ENCODE data around the gene CTIF. TPM values are rescaled to one million over a fixed set of nuclear protein-coding genes. Genes with fewer than 3 reads are reported as not detected.

The CTIF gene
- total RNA-seq, 2 donors from 2014 or later = 4.6 to 4.7 TPM

GRCh38 chr18:48754993-48755473 is 216.2 kb downstream of the CTIF start:
- H3K9me3 Mint-ChIP-seq = no peaks in the 10 kb centered on the region

DNA sequence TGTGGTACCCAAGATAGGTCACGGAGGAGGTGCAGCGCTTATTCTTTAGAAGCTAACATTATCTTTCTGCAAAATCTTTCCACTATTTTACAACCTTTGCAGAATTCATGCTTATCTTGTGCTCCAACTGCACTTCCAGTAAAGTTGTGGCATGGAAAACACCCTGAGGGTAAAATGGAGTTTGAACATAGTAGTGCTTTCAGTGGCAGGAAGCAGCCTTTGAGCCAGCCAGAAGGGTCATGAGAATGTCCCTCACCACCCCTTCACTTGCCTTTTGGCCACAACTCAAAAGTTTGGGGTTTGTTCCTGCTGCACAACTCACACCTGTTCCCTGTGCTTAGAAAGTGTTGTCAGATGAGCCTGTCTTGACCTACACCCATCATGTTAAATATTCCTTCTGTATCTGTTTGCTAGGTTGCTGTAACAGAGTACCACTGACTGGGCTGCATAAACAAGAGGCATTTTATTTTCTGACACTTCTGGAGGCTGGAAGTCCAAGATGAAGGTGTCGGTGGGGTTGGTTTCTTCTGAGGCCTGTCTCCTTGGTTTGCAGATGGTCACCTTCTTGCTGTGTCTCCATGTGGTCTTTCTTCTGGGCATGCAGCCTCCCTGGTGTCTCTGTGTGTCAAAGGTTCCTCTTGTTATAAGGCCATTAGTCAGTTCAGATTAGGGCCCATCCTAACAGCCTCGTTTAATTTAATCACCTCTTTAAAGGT is 217.8 kb downstream of the CTIF start:
- ATAC-seq (replicated peaks in 1 of 2) = no peak
- no peak for DNase-seq
- H3K4me1 Mint-ChIP-seq (ENCODE audit: low read depth) = no peaks in the 10 kb centered on the region
- no peaks in the 10 kb centered on the region for H3K27me3 Mint-ChIP-seq (ENCODE audit: low read depth)
- H3K9me3 Mint-ChIP-seq = no peaks in the 10 kb centered on the region
- no peak overlapping the region for H3K27ac Mint-ChIP-seq
- H3K4me3 Mint-ChIP-seq = no peak overlapping the region
- no peaks in the 10 kb centered on the region for H3K36me3 Mint-ChIP-seq (ENCODE audit: insufficient read depth in 2 of 2)

More at GRCh38 chr18:48754993-48755473, 216.2 kb downstream of the CTIF start:
- no peak for DNase-seq
- no peaks in the 10 kb centered on the region for H3K4me1 Mint-ChIP-seq (ENCODE audit: low read depth)
- ATAC-seq (replicated peaks in 1 of 2) = no peak
- no peak overlapping the region for H3K4me3 Mint-ChIP-seq
- no peaks in the 10 kb centered on the region for H3K36me3 Mint-ChIP-seq (ENCODE audit: insufficient read depth in 2 of 2)
- no peak overlapping the region for H3K27ac Mint-ChIP-seq
- H3K27me3 Mint-ChIP-seq (ENCODE audit: low read depth) = no peaks in the 10 kb centered on the region

DNA sequence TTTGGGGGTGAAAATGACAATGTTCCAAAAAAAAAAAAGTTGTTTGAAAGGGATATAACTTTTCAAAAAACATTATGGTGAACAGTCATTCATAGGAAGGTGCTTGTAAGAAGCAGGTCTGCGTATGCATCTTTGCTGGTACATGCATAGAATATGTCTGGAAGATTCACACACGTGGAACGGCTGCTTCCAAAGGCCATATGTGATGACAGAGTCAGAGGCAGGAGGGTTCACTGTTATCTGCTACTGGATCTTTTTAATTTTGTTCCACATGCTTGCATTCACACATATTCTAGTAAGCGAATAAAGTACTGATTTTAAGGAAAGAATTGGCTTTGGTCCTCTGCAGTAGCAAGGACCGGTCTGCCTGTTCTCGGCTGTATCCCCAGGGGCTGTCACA is 218.5 kb downstream of the CTIF start:
- ATAC-seq (replicated peaks in 1 of 2) = no peak
- H3K4me3 Mint-ChIP-seq = no peak overlapping the region
- no peak overlapping the region for H3K27ac Mint-ChIP-seq
- no peaks in the 10 kb centered on the region for H3K9me3 Mint-ChIP-seq
- H3K4me1 Mint-ChIP-seq (ENCODE audit: low read depth) = no peaks in the 10 kb centered on the region
- H3K27me3 Mint-ChIP-seq (ENCODE audit: low read depth) = no peaks in the 10 kb centered on the region
- H3K36me3 Mint-ChIP-seq (ENCODE audit: insufficient read depth in 2 of 2) = no peaks in the 10 kb centered on the region
- DNase-seq = no peak

GRCh38 chr18:48757906-48758305 is 219.1 kb downstream of the CTIF start:
- Mint-ChIP-seq H3K9me3 (no peaks in the 10 kb centered on the region), H3K27ac (no peak overlapping the region), H3K4me1 (ENCODE audit: low read depth) (no peaks in the 10 kb centered on the region), H3K4me3 (no peak overlapping the region), H3K36me3 (ENCODE audit: insufficient read depth in 2 of 2) (no peaks in the 10 kb centered on the region), H3K27me3 (ENCODE audit: low read depth) (no peaks in the 10 kb centered on the region)
- ATAC-seq (replicated peaks in 1 of 2) = no peak
- no peak for DNase-seq

DNA sequence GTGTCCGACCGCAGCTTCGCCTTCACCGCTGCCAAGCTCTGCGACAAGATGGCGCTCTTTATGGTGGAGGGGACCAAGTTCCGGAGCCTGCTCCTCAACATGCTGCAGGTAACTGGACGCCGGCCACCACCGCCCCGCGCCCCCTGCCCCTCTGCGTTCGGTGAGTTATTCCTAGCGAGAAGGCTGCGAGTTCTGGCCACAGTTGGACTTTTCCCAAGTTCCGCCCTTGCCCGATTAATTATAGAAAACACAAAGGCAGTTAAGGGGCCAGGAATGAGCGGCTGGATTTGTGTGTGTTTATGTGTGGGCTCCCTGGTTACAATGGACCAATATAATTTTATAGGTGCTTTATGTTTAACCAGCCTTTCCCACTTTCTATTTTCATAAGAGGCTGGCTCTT is 222.8 kb downstream of the CTIF start:
- Mint-ChIP-seq H3K27ac (no peak overlapping the region), H3K4me3 (no peak overlapping the region), H3K4me1 (ENCODE audit: low read depth) (no peaks in the 10 kb centered on the region), H3K9me3 (no peaks in the 10 kb centered on the region), H3K27me3 (ENCODE audit: low read depth) (no peaks in the 10 kb centered on the region), H3K36me3 (ENCODE audit: insufficient read depth in 2 of 2) (no peaks in the 10 kb centered on the region)
- DNase-seq (no peak), ATAC-seq (replicated peaks in 1 of 2) (no peak)

DNA sequence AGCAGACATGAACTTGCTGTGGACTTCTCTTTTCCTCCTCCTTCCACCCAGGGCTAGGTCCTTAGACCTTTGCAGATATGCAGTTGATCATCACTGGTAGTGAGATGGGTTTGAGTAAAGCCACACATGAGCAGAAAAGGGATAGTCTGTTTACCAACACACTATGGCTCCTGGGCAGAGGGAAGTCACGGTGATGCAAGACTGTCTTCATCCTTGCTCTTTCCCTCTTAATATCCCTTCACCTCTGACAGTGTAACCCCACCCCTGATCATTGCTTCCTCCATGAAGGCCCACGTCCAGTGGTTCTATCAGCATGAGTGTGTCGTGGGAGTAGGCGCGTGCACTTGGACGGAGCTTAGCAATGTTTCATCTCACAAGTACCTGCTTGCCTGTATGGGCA is 223.2 kb downstream of the CTIF start:
- ATAC-seq (replicated peaks in 1 of 2) = no peak
- H3K27me3 Mint-ChIP-seq (ENCODE audit: low read depth) = no peaks in the 10 kb centered on the region
- no peak overlapping the region for H3K27ac Mint-ChIP-seq
- no peak for DNase-seq
- no peaks in the 10 kb centered on the region for H3K36me3 Mint-ChIP-seq (ENCODE audit: insufficient read depth in 2 of 2)
- no peaks in the 10 kb centered on the region for H3K4me1 Mint-ChIP-seq (ENCODE audit: low read depth)
- H3K9me3 Mint-ChIP-seq = no peaks in the 10 kb centered on the region
- no peak overlapping the region for H3K4me3 Mint-ChIP-seq

DNA sequence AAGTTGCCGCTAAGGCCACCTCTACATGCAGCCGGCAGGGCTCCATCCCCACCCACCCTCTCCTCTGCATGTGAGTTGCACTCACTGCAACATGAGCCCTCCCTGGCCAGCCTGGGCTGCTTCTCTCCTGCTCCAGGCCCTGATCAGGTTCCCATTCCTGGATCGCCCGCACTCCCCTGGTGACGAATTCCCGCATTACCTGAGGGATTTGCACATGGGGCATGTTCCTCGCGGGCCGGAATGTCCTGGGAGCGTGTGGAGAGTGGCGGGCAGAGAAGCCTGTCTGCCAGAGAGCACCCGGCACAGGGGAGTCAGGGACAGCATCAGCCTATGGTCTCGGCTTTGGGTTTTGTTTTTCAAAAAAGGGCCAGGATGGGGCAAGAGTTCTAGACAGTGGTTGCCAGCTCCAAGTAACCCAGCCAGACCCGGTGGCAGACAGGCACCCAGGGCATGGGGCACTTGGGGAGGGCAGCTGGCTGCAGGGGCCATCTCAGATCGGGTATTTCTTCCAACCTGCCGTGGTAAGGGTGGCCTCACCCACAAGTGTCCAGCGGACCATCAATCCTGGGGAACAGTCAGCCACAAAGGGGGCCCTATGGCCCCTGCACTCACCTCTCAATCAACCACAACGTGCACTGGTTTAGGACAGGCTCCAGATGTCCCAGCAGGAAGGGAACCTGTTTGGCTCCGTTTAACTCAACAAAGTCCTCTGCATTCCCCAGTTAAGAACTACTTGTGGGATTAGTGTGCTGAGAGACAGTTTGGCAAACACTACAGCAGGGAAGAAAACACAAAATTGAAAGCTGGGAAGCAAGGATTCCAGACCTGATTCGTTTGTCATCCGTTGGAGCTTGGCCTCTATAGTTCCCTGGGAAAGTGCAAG is 224.2 kb downstream of the CTIF start:
- no peak overlapping the region for H3K4me3 Mint-ChIP-seq
- DNase-seq = no peak
- no peak overlapping the region for H3K27ac Mint-ChIP-seq
- no peaks in the 10 kb centered on the region for H3K36me3 Mint-ChIP-seq (ENCODE audit: insufficient read depth in 2 of 2)
- no peak for ATAC-seq (replicated peaks in 1 of 2)
- no peaks in the 10 kb centered on the region for H3K4me1 Mint-ChIP-seq (ENCODE audit: low read depth)
- H3K9me3 Mint-ChIP-seq = no peaks in the 10 kb centered on the region
- no peaks in the 10 kb centered on the region for H3K27me3 Mint-ChIP-seq (ENCODE audit: low read depth)

DNA sequence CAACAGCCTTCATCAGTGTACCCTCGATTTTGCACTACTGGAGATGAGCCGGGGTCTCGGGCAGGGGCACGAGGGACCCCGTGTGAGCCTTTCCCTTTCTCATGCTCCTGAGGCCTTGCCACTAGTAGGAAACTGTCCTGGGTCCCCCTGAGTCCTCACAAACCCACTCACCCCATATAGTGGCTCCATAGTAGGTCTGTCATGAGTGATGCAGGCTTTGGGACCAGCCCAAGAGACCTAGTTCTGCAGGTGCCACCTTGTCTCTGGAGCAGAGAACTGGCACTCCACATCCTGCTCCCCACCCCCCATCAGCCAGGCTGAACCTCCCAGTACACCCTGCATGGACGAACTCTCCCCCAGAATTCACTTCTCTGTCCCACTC is 224.9 kb downstream of the CTIF start:
- ATAC-seq (replicated peaks in 1 of 2) (no peak), DNase-seq (no peak)
- H3K36me3 Mint-ChIP-seq (ENCODE audit: insufficient read depth in 2 of 2) = no peaks in the 10 kb centered on the region
- no peaks in the 10 kb centered on the region for H3K9me3 Mint-ChIP-seq
- H3K27me3 Mint-ChIP-seq (ENCODE audit: low read depth) = no peaks in the 10 kb centered on the region
- H3K4me3 Mint-ChIP-seq = no peak overlapping the region
- no peaks in the 10 kb centered on the region for H3K4me1 Mint-ChIP-seq (ENCODE audit: low read depth)
- H3K27ac Mint-ChIP-seq = no peak overlapping the region

GRCh38 chr18:48765053-48765452 is 226.2 kb downstream of the CTIF start:
- no peak for ATAC-seq (replicated peaks in 1 of 2)
- H3K4me1 Mint-ChIP-seq (ENCODE audit: low read depth) = no peaks in the 10 kb centered on the region
- H3K27ac Mint-ChIP-seq = no peak overlapping the region
- H3K9me3 Mint-ChIP-seq = no peaks in the 10 kb centered on the region
- DNase-seq = no peak
- H3K4me3 Mint-ChIP-seq = no peak overlapping the region
- H3K27me3 Mint-ChIP-seq (ENCODE audit: low read depth) = no peaks in the 10 kb centered on the region
- H3K36me3 Mint-ChIP-seq (ENCODE audit: insufficient read depth in 2 of 2) = no peaks in the 10 kb centered on the region

GRCh38 chr18:48766026-48766425 is 227.2 kb downstream of the CTIF start:
- ATAC-seq (replicated peaks in 1 of 2) (no peak), DNase-seq (no peak)
- Mint-ChIP-seq H3K4me1 (ENCODE audit: low read depth) (no peaks in the 10 kb centered on the region), H3K4me3 (no peak overlapping the region), H3K27me3 (ENCODE audit: low read depth) (no peaks in the 10 kb centered on the region), H3K36me3 (ENCODE audit: insufficient read depth in 2 of 2) (no peaks in the 10 kb centered on the region), H3K9me3 (no peaks in the 10 kb centered on the region), H3K27ac (no peak overlapping the region)

GRCh38 chr18:48766487-48766886 is 227.7 kb downstream of the CTIF start:
- Mint-ChIP-seq H3K27me3 (ENCODE audit: low read depth) (no peaks in the 10 kb centered on the region), H3K27ac (no peak overlapping the region)
- ATAC-seq (replicated peaks in 1 of 2) = no peak

GRCh38 chr18:48767090-48767690 is 228.4 kb downstream of the CTIF start:
- DNase-seq (no peak), ATAC-seq (replicated peaks in 1 of 2) (no peak)
- Mint-ChIP-seq H3K9me3 (no peaks in the 10 kb centered on the region), H3K27ac (no peak overlapping the region), H3K4me1 (ENCODE audit: low read depth) (no peaks in the 10 kb centered on the region), H3K4me3 (no peak overlapping the region), H3K27me3 (ENCODE audit: low read depth) (no peaks in the 10 kb centered on the region), H3K36me3 (ENCODE audit: insufficient read depth in 2 of 2) (no peaks in the 10 kb centered on the region)

More at GRCh38 chr18:48766487-48766886, 227.7 kb downstream of the CTIF start:
- no peak overlapping the region for H3K4me3 Mint-ChIP-seq
- H3K4me1 Mint-ChIP-seq (ENCODE audit: low read depth) = no peaks in the 10 kb centered on the region
- DNase-seq = no peak
- no peaks in the 10 kb centered on the region for H3K36me3 Mint-ChIP-seq (ENCODE audit: insufficient read depth in 2 of 2)
- H3K9me3 Mint-ChIP-seq = no peaks in the 10 kb centered on the region

- Mint-ChIP-seq H3K36me3 (ENCODE audit: insufficient read depth in 2 of 2) (no peaks in the 10 kb centered on the region), H3K4me3 (no peak overlapping the region), H3K27ac (no peak overlapping the region), H3K4me1 (ENCODE audit: low read depth) (no peaks in the 10 kb centered on the region), H3K9me3 (no peaks in the 10 kb centered on the region), H3K27me3 (ENCODE audit: low read depth) (no peaks in the 10 kb centered on the region)
- ATAC-seq (replicated peaks in 1 of 2) (no peak), DNase-seq (no peak)
Measured at GRCh38 chr18:48769006-48769636, 230.3 kb downstream of the CTIF start.
